Smooth muscle cell (in vitro differentiated cells): ENCODE data around the gene SDSL. TPM values are rescaled to one million over a fixed set of nuclear protein-coding genes. Genes with fewer than 3 reads are reported as not detected.

Source experiments
- DNase-seq: peaks from one replicate; lab custom pipeline; 2025; ENCODE audit not compliant: unreplicated experiment; lab: John Stamatoyannopoulos, UW
- H2AFZ ChIP-seq: fragments of 200-600 bp; sonication (generic); 2 replicates; pipeline ENCODE4 v1.6.0; 2016; ENCODE audit warnings: antibody characterized with exemption, low read depth, mild to moderate bottlenecking
- H3F3A ChIP-seq: fragments of 200-600 bp; sonication (generic); 2 replicates; pipeline ENCODE4 v1.6.0; 2017; ENCODE audit warnings: antibody characterized with exemption, low read depth
- H3K27ac ChIP-seq: fragments of 200-600 bp; sonication (generic); 2 replicates; pipeline ENCODE4 v1.5.1; 2016; ENCODE audit warnings: low read depth, mild to moderate bottlenecking
- H3K27me3 ChIP-seq: fragments of 200-600 bp; sonication (generic); 2 replicates; pipeline ENCODE4 v1.6.1; 2016; ENCODE audit warnings: low read depth, mild to moderate bottlenecking
- H3K36me3 ChIP-seq: fragments of 200-600 bp; sonication (generic); 2 replicates; pipeline ENCODE4 v1.5.1; 2016; ENCODE audit warnings: low read depth
- H3K4me1 ChIP-seq: fragments of 200-600 bp; sonication (generic); 2 replicates; pipeline ENCODE4 v1.5.1; 2016; ENCODE audit warnings: low read depth
- H3K4me2 ChIP-seq: fragments of 200-600 bp; sonication (generic); 2 replicates; pipeline ENCODE4 v1.6.0; 2016; ENCODE audit warnings: mild to moderate bottlenecking
- H3K4me3 ChIP-seq: fragments of 200-600 bp; sonication (generic); 2 replicates; pipeline ENCODE4 v1.5.1; 2016; ENCODE audit warnings: mild to moderate bottlenecking
- H3K79me2 ChIP-seq: fragments of 200-600 bp; sonication (generic); 2 replicates; pipeline ENCODE4 v1.6.0; 2016; ENCODE audit warnings: low read depth, mild to moderate bottlenecking
- H3K9ac ChIP-seq: fragments of 200-600 bp; sonication (generic); 2 replicates; pipeline ENCODE4 v1.6.0; 2016; ENCODE audit warnings: low read depth
- H3K9me3 ChIP-seq: fragments of 200-600 bp; sonication (generic); replicated peaks from 2 replicates; pipeline ENCODE4 v1.5.1; 2016; ENCODE audit warnings: low read depth
- H4K20me1 ChIP-seq: fragments of 200-600 bp; sonication (generic); 2 replicates; pipeline ENCODE4 v1.6.0; 2016; ENCODE audit warnings: low read depth
- CTCF ChIP-seq: fragments of 200-600 bp; sonication (generic); IDR thresholded peaks from 2 replicates; pipeline ENCODE4 v1.5.1; 2017; ENCODE audit warnings: borderline replicate concordance, mild to moderate bottlenecking, antibody characterized with exemption; ENCODE audit not compliant: insufficient read depth, poor library complexity, severe bottlenecking
- WGBS: methylation state at CpG from one replicate; pipeline ENCODE4 v1.1.7; 2016; ENCODE audit warnings: low lambda C conversion rate; 5-methylcytosine and 5-hydroxymethylcytosine counted together
- polyA plus RNA-seq: library from polyadenylated mRNA; unstranded; fragments of >200 nt; fragmentation: Nextera tagmentation; extraction: Ambion mirVana; gene quantifications from 2 replicates; pipeline ENCODE4 v1.2.1, GENCODE V29; 2016
- total RNA-seq: library from RNA; depleted of rRNA; stranded (reverse); fragments of >200 nt; gene quantifications from 2 replicates; pipeline ENCODE4 v1.2.3, GENCODE V29; 2014

The SDSL gene
- total and polyA plus RNA-seq, 2 experiments from 2014 or later, result 3.6 to 6.7 TPM

- H3K9me3 ChIP-seq, result no peaks in the 10 kb centered on the region
- no peak for DNase-seq
- H3K4me2 ChIP-seq, result no peak overlapping the region
- 95% methylated on average over 9 of the region's 9 CpGs for WGBS
- no peaks in the 10 kb centered on the region for H3K79me2 ChIP-seq
- no peaks in the 10 kb centered on the region for H3F3A ChIP-seq
- H3K4me1 ChIP-seq, result no peaks in the 10 kb centered on the region
- H3K27ac ChIP-seq, result no peak overlapping the region
- H2AFZ ChIP-seq, result no peak overlapping the region
- H4K20me1 ChIP-seq, result no peaks in the 10 kb centered on the region
- H3K9ac ChIP-seq, result no peak overlapping the region
- TF ChIP-seq CTCF, result no peak
- H3K4me3 ChIP-seq, result no peak overlapping the region
- H3K36me3 ChIP-seq, result no peaks in the 10 kb centered on the region
- no peaks in the 10 kb centered on the region for H3K27me3 ChIP-seq
Measured at GRCh38 chr12:113391650-113392337, 30.4 kb upstream of the SDSL start.

- H3K36me3 ChIP-seq, result no peaks in the 10 kb centered on the region
- DNase-seq, result no peak
- no peak overlapping the region for H2AFZ ChIP-seq
- H3K27ac ChIP-seq, result no peak overlapping the region
- no peak overlapping the region for H3K4me2 ChIP-seq
- H3K4me1 ChIP-seq, result no peaks in the 10 kb centered on the region
- TF ChIP-seq CTCF, result no peak
- 94% methylated on average over 7 of the region's 7 CpGs for WGBS
- no peaks in the 10 kb centered on the region for H4K20me1 ChIP-seq
- no peak overlapping the region for H3K4me3 ChIP-seq
- H3F3A ChIP-seq, result no peaks in the 10 kb centered on the region
- no peaks in the 10 kb centered on the region for H3K79me2 ChIP-seq
- no peaks in the 10 kb centered on the region for H3K9me3 ChIP-seq
- H3K9ac ChIP-seq, result no peak overlapping the region
- no peaks in the 10 kb centered on the region for H3K27me3 ChIP-seq
Measured at GRCh38 chr12:113392520-113392919, 29.7 kb upstream of the SDSL start.

GRCh38 chr12:113392988-113393579 is 29.1 kb upstream of the SDSL start:
- Histone ChIP-seq H3K9ac (no peak overlapping the region), H3K36me3 (no peaks in the 10 kb centered on the region), H3K27me3 (no peaks in the 10 kb centered on the region), H3F3A (no peaks in the 10 kb centered on the region), H3K4me3 (no peak overlapping the region), H3K4me2 (no peak overlapping the region), H3K9me3 (no peaks in the 10 kb centered on the region), H3K4me1 (no peaks in the 10 kb centered on the region), H2AFZ (no peak overlapping the region), H3K27ac (no peak overlapping the region), H3K79me2 (no peaks in the 10 kb centered on the region), H4K20me1 (no peaks in the 10 kb centered on the region)
- no peak for TF ChIP-seq CTCF
- no peak for DNase-seq
- WGBS, result 50% methylated on average over 17 of the region's 17 CpGs

GRCh38 chr12:113393749-113394148 is 28.4 kb upstream of the SDSL start:
- 93% methylated on average over 5 of the region's 5 CpGs for WGBS
- no peak for DNase-seq
- no peaks in the 10 kb centered on the region for H3K36me3 ChIP-seq
- H3K9ac ChIP-seq, result no peak overlapping the region
- TF ChIP-seq CTCF, result no peak
- no peaks in the 10 kb centered on the region for H3K79me2 ChIP-seq
- H4K20me1 ChIP-seq, result no peaks in the 10 kb centered on the region
- no peaks in the 10 kb centered on the region for H3K9me3 ChIP-seq
- no peak overlapping the region for H3K4me3 ChIP-seq
- H3K4me2 ChIP-seq, result no peak overlapping the region
- H3F3A ChIP-seq, result no peaks in the 10 kb centered on the region
- H2AFZ ChIP-seq, result no peak overlapping the region
- H3K27me3 ChIP-seq, result no peaks in the 10 kb centered on the region
- H3K4me1 ChIP-seq, result no peaks in the 10 kb centered on the region
- H3K27ac ChIP-seq, result no peak overlapping the region
